Colonic mucosa (tissue), 4 donors: ENCODE results near the gene SYT6. TPM values are rescaled to one million over a fixed set of nuclear protein-coding genes. Genes with fewer than 3 reads are reported as not detected.

Experiments
- DNase-seq: peaks from one replicate; pipeline ENCODE4 v3.0.0-alpha.2; 2020
- H3K27ac ChIP-seq: fragments of 200-600 bp; one replicate; pipeline ENCODE4 v1.8.0; 2021
- H3K27me3 ChIP-seq: fragments of 200-600 bp; one replicate; pipeline ENCODE4 v1.8.0; 2021
- H3K36me3 ChIP-seq: fragments of 200-600 bp; one replicate; pipeline ENCODE4 v1.8.0; 2021
- H3K4me1 ChIP-seq: fragments of 200-600 bp; one replicate; pipeline ENCODE4 v1.8.0; 2021; ENCODE audit warnings: mild to moderate bottlenecking
- H3K4me3 ChIP-seq: fragments of 200-600 bp; one replicate; pipeline ENCODE4 v1.8.0; 2021
- H3K9ac ChIP-seq, 2 donors: one replicate each; pipeline ENCODE4 v1.7.0; 2013; ENCODE audit warnings: control low read depth in 2 of 2, low read depth in 2 of 2, low read length in 2 of 2
- H3K9me3 ChIP-seq: fragments of 200-600 bp; one replicate; pipeline ENCODE4 v1.8.0; 2021
- intact Hi-C: fragments of 100-400 bp; cut with DNase I; formaldehyde crosslinking; loops from one replicate; pipeline ENCODE4 v1.14.1; 2022
- total RNA-seq, 2 donors: library from RNA; stranded (reverse); fragmentation: NEBNext Ultra II Directional in 1 of 2; extraction: Animal tissue kit (Norgen Biotek cat#: 25700) in 1 of 2; gene quantifications; one replicate each; pipeline ENCODE4 v1.2.1, GENCODE V29; 2021
- TF ChIP-seq, protein P1 (sequence below): fragments of 200-600 bp; IDR thresholded peaks from one replicate; pipeline ENCODE4 v1.8.0; 2022; ENCODE audit warnings: antibody characterized with exemption, mild to moderate bottlenecking
- donor health status: healthy.
- donor health status: DM: no; HTN: no; CAD: no.
- donor health status: DM: no; HTN: no; CAD: no.

SYT6 gene
- total RNA-seq, 2 donors from 2014 or later = 0.22 to 0.35 TPM

DNA sequence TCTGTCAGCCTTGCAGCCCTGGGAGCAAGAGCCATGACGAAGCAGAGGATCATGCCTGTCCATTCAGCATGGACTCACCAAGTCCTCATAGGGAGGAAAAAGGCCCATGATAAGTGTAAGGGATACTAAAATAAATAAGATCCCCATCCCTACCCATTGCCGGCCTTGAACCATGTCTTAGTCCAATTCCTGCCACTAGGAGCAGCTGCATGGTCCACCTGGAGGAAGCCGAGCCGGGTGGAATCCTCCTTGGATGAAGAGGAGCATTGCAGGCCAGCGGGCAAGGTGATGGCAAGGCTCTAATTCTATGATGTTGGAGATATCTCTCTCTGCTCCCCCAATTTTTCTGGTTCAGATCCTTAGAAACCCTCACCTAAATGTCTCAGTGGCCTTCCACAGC is 38.7 kb upstream of the SYT6 start:
- Histone ChIP-seq H3K9me3 (no peaks in the 10 kb centered on the region), H3K4me1 (no peaks in the 10 kb centered on the region), H3K9ac (no peak overlapping the region), H3K27me3 (no peaks in the 10 kb centered on the region), H3K27ac (no peak overlapping the region), H3K36me3 (no peaks in the 10 kb centered on the region), H3K4me3 (no peak overlapping the region)
- intact Hi-C loops = no loop called here
- DNase-seq = no peak
- TF ChIP-seq, protein P1, sequence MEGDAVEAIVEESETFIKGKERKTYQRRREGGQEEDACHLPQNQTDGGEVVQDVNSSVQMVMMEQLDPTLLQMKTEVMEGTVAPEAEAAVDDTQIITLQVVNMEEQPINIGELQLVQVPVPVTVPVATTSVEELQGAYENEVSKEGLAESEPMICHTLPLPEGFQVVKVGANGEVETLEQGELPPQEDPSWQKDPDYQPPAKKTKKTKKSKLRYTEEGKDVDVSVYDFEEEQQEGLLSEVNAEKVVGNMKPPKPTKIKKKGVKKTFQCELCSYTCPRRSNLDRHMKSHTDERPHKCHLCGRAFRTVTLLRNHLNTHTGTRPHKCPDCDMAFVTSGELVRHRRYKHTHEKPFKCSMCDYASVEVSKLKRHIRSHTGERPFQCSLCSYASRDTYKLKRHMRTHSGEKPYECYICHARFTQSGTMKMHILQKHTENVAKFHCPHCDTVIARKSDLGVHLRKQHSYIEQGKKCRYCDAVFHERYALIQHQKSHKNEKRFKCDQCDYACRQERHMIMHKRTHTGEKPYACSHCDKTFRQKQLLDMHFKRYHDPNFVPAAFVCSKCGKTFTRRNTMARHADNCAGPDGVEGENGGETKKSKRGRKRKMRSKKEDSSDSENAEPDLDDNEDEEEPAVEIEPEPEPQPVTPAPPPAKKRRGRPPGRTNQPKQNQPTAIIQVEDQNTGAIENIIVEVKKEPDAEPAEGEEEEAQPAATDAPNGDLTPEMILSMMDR = no peak

DNA sequence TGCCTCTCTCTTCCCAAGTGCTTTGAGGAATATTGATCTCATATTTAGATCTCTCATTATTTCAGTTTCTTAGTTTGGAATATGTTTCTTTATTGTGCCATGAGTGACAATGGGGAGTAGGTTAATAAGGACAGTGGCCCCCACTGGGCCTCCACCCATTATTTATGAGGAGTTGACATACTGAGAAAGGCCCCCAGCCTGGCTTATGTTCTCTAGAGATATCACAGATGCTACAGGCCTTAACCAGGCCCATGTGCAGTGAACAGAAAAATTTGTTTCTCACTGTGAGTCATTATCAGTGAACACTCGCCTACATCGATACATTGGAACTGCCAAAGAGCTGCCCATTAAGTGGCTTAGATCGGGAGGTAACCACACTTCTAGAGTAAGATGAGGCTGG is 35.7 kb upstream of the SYT6 start:
- Histone ChIP-seq H3K27ac (no peak overlapping the region), H3K9me3 (no peaks in the 10 kb centered on the region), H3K36me3 (no peaks in the 10 kb centered on the region), H3K4me3 (no peak overlapping the region), H3K9ac (no peak overlapping the region), H3K4me1 (no peaks in the 10 kb centered on the region), H3K27me3 (no peaks in the 10 kb centered on the region)
- no peak for DNase-seq
- TF ChIP-seq, protein P1 = no peak
- intact Hi-C loops = no loop called here

DNA sequence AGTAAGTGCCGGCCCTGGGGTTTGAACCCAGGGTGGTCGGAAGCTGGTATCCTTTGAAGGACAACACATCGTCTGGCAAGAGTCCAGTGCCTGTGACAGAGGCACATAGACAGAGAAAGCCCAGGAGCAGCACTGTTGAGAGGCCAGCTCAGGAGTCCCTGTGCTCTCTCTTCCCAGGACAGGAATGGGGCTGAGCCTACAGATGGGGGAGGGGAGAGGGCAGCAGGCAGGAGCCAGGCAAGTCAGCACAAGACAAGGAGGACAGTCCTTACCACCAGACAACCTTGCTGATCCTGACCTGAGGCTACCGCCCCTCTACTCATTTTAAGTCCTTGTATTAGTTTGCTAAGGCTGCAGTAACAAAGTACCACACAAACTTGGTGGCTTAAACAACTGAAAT is 27.7 kb upstream of the SYT6 start:
- no peaks in the 10 kb centered on the region for H3K36me3 ChIP-seq
- no peak overlapping the region for H3K9ac ChIP-seq
- TF ChIP-seq, protein P1 = no peak
- no peaks in the 10 kb centered on the region for H3K9me3 ChIP-seq
- H3K27ac ChIP-seq = no peak overlapping the region
- H3K4me1 ChIP-seq = no peaks in the 10 kb centered on the region
- no peak for DNase-seq
- H3K4me3 ChIP-seq = no peak overlapping the region
- H3K27me3 ChIP-seq = no peaks in the 10 kb centered on the region
- intact Hi-C loops = no loop called here

DNA sequence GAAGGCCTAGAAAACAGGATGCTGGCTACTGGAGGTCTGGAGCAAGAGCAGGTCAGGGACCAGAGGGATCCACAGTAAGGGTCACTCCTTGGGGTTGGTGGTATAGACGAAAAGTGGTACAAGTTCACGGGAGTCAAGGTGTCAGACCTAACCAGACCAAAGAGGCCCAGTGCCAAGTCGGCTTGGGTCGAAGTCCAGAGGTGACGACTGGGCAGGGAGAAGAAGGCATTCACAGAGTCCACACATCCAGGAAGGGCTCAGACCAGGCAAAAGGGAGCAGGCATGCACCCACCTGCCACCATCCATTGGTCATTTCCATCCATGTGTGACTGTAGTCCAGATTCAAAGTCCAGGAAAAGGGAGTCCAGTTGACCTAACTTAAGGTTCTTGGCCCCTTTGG is 27.1 kb upstream of the SYT6 start:
- DNase-seq = no peak

DNA sequence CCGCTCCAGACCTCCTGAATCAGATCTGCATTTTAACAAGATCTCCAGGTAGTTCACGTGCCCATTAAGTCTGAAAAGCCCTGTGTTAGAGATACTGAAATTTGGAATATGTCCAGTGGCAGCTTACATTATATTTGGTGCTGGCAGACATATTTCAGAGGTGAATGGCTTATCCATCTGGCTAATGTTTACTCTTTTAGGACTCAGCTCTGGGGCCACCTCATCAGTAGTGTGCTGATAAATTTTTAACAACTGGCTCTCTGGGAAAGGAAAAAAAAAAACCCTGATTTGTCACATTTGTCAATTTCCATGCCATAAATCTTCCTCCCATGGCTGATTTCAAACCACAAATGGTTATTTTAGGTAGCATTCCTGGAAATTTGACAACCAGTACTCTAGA is 25.3 kb upstream of the SYT6 start:
- TF ChIP-seq, protein P1 = no peak

More for the DNA sequence above, 27.1 kb upstream of the SYT6 start:
- Histone ChIP-seq H3K9ac (no peak overlapping the region), H3K36me3 (no peaks in the 10 kb centered on the region), H3K4me1 (no peaks in the 10 kb centered on the region), H3K27me3 (no peaks in the 10 kb centered on the region), H3K9me3 (no peaks in the 10 kb centered on the region), H3K4me3 (no peak overlapping the region), H3K27ac (no peak overlapping the region)
- intact Hi-C loops = no loop called here
- TF ChIP-seq, protein P1 = no peak

DNA sequence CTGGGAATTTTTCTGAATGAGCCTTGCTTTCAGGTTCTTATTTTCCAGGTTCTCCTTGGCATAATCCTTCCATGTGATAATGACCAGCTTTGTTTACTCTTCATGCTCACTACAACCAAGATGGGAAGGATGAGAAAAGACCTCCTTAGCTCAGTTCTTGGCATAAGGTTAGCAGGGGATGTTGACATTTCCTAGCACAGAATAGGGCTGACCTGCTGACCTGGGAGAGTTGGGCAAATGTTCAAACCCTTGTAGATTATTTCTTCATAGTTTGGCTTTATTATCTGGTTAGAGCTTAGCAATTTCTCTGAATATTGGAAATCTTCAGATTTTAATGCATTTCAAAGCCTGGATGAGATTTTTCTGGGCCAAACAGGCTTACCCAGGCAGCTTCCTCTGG is 23.6 kb upstream of the SYT6 start:
- no peaks in the 10 kb centered on the region for H3K36me3 ChIP-seq
- no peaks in the 10 kb centered on the region for H3K4me1 ChIP-seq
- no peak overlapping the region for H3K4me3 ChIP-seq
- no peaks in the 10 kb centered on the region for H3K27me3 ChIP-seq
- DNase-seq = no peak
- intact Hi-C loops = no loop called here
- no peak overlapping the region for H3K9ac ChIP-seq
- H3K27ac ChIP-seq = no peak overlapping the region
- TF ChIP-seq, protein P1 = no peak
- no peaks in the 10 kb centered on the region for H3K9me3 ChIP-seq

More for the DNA sequence above, 25.3 kb upstream of the SYT6 start:
- Histone ChIP-seq H3K27ac (no peak overlapping the region), H3K4me3 (no peak overlapping the region), H3K27me3 (no peaks in the 10 kb centered on the region), H3K9me3 (no peaks in the 10 kb centered on the region), H3K36me3 (no peaks in the 10 kb centered on the region), H3K4me1 (no peaks in the 10 kb centered on the region), H3K9ac (no peak overlapping the region)
- intact Hi-C loops = no loop called here
- DNase-seq = no peak
